GM19240 (cell line): ENCODE results near the gene MXRA7.
"Not testable (repeated sequence)": the region's sequence is repeated elsewhere in the genome, so short reads cannot be mapped to it uniquely, and the experiment has no call there.

Experiments
- DNase-seq: peaks from one replicate; pipeline ENCODE4 v3.0.0; 2011; ENCODE audit warnings: low spot score; ENCODE audit not compliant: insufficient read length

Gene MXRA7

GRCh38 chr17:76716146-76716838 lies 5.5 kb upstream of the MXRA7 start:
- no peak for DNase-seq

GRCh38 chr17:76715496-76715830 lies 4.7 kb upstream of the MXRA7 start:
- no peak for DNase-seq

GRCh38 chr17:76714822-76715495 lies 4.2 kb upstream of the MXRA7 start:
- no peak for DNase-seq

GRCh38 chr17:76714336-76714735 lies 3.6 kb upstream of the MXRA7 start:
- no peak for DNase-seq

GRCh38 chr17:76713765-76714164 lies 3.0 kb upstream of the MXRA7 start:
- DNase-seq = no peak

- not testable (repeated sequence) for DNase-seq
These were observed 1.6 kb upstream of the MXRA7 start for GRCh38 chr17:76712321-76712720.

GRCh38 chr17:76709951-76710862 lies 558 bp downstream of the MXRA7 start:
- not testable (repeated sequence) for DNase-seq

- no peak for DNase-seq
These were observed 1.5 kb downstream of the MXRA7 start for GRCh38 chr17:76709077-76709950.

- DNase-seq = no peak
These were observed 2.6 kb downstream of the MXRA7 start for GRCh38 chr17:76707985-76708807.

- DNase-seq = no peak
These were observed 3.9 kb downstream of the MXRA7 start for GRCh38 chr17:76706817-76707216.

- no peak for DNase-seq
These were observed 6.0 kb downstream of the MXRA7 start for GRCh38 chr17:76704805-76705204.

- DNase-seq = no peak
These were observed 7.7 kb downstream of the MXRA7 start for GRCh38 chr17:76702941-76703637.

- DNase-seq = no peak
These were observed 8.7 kb downstream of the MXRA7 start for GRCh38 chr17:76702076-76702475.

- no peak for DNase-seq
These were observed 9.2 kb downstream of the MXRA7 start for GRCh38 chr17:76701471-76701967.

- DNase-seq = no peak
These were observed 9.9 kb downstream of the MXRA7 start for GRCh38 chr17:76700617-76701470.

- no peak for DNase-seq
These were observed 10.5 kb downstream of the MXRA7 start for GRCh38 chr17:76700270-76700616.

GRCh38 chr17:76698466-76698977 lies 12.2 kb downstream of the MXRA7 start:
- not testable (repeated sequence) for DNase-seq

- DNase-seq = no peak
These were observed 12.9 kb downstream of the MXRA7 start for GRCh38 chr17:76697702-76698465.
